NCI-H2029 treated with DMSO at 0.1 percent for 48 hours (cell line): Measurements from ENCODE around the gene MYL3.

Experiments
- DNase-seq: peaks from one replicate; lab custom pipeline; 2025; lab: John Stamatoyannopoulos, UW

Gene MYL3

DNA sequence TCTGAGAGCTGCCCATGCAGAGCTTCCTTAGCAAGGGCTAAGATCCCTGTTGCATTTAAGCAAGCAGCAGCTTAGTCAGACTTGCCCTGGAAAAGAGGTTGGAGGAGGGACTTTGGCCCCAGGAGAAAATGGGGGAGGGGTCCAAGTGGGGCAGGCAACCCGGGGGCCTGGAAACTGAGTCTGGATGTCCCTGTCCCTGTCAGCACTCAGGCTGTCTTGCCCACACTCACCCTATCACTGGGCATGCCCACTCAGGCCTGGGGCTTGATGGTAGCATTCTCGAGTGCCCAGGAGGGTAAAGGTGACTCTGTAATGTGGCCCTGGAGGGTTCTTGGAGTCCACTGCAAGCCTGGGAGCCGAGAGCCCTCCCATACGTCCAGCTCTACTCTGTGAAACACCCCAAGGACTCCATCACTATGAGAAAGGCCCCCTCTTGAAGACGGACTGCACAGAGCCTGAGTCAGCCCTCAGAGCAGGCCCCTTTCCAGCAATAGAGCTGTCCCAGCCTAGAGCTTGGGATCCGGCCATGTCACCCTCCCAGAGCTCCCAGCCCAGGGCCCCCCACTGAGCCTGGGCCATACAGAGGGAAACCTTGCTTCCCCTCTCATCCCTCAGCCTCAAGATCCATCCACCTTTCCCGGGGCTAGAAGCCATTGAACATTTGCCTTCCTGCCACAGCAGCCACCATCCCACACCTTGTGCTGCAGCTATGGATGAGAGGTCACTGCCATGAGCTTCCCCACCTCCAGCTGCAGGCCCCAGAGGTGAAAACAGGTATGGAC, 13.4 kb downstream of the MYL3 start:
- DNase-seq: no peak

DNA sequence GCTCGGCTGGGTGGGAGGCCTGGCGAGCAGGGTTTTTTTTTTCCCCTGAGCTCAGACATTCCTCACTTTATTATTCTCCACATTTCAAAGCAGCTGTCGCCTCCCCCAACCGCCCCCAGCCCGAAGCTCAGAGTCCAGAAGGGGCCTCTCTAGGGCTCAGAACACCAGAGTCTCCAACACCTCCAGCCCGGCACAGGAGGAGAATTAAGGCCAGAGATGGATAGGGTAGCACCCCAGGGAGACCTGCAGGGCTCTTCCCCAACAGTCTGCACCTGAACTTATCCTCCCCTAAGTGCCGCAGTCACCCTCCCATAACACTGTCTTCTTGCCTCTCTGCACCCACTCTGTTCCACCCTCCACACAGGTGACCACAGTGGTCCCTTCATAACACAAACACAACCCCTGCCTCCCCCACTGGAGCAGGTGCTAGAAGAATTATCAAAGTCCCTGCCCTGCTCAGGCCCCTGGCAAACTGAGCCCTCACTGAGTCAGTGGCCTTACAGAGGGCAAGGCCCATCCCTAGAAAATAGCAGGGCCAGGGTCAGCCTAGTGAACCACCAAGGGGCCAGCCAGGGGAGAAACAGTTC, 14.1 kb downstream of the MYL3 start:
- DNase-seq: no peak

GRCh38 chr3:46848271-46849044, 14.8 kb downstream of the MYL3 start:
- no peak for DNase-seq

GRCh38 chr3:46847744-46848143, 15.5 kb downstream of the MYL3 start:
- DNase-seq: no peak

DNA sequence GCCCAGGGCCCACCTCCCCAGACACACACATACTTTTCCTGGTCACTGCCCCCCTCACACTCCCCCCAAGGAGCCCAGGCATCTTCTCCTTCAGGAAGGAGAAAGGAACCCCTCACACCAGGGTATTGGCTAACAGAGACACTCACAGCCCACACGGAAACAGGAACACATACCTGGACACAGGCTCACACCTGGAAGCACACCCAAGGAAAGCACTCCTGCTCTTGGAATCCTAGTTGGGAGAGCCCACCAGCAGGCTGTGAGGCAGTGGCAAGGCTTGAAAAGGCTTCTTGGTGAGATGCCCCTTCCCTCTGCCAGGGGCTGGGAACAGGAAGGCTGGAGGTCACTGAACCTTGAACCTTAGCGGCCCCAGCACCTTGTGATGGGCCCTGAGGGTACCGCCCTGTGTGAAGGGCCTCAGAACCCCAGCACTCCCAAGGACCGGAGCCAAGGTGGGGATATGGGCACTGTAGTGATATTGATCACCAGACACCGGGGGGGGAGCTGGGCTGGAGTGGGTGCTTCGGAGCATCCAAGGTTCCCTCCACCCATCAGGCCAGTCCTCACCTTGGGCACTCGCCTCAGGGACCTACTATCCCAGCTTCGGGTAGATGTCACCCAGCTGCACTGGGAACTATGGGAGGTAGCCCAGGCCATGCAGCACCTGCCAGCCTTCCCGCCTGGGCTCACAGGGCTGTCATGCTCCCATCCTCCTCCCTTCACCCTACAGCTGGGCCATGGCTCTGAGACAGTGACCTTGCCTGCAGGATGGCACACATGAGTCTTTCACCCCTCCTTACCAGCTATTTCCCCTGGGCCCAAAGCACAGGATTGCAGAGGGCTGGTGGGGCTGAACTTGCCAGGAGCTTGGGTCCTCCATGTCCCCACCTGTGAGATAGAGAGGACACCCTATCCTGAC, 16.4 kb downstream of the MYL3 start:
- DNase-seq: no peak

DNA sequence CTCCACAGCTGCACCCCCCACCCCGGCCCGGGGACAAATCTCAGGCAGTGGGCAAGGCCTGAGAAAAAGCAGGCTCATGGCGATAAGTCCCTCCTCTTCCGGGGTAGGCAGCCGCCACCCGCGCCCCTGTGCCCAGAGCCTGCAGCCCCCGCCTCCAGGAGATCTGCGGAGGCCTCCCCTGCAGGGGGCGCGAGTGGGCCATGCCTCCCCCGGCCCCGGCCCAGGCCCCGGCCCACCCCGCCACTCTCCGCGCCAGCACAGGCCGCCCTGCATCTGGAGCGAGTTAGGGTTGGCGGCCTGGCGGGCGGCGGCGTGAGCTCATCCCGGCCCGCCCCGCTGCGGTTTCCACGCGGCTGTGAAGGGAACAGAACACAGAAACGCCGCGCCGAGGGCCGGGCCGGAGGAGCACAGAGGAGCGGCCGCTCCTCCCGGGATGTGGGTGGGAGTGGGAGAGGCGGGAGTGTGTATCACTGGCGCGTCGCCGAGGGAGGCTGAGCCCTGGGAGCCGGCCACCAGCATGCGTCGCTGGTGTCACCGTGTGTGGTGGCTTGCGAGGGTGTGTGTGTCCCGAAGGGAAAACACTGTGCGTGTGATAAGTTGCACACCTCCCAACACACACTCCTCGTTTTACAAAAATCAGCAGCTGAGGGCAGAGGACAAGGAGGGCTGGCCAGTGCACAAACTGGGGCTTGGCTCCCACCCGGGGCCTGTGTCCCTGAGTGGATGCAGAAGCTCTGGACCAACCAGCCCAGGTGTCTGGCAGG, 17.2 kb downstream of the MYL3 start:
- no peak for DNase-seq

DNA sequence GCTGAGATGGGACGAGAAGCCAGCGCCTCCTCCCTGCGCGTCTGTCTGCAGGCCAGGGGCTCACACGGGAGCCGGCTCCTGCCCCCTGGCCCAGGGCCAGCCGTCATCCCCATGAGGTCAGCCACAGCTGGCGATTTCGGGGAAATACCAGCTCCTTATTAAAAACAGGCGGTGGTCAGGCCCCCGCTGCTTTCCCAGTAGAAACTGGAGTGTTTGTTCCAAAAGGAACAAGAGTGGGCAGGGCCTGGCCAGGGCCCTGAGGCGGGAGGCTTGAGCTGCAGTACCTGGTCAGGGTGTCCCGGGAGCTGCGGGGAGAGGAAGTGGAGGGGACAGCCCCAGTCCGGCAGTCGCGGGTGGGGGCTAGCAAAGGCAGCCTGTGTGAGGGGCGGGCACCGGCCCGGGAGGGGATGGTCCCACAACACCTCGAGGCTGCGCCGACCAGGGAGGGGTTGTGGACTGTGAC, 17.8 kb downstream of the MYL3 start:
- DNase-seq: peak; percentile 16

DNA sequence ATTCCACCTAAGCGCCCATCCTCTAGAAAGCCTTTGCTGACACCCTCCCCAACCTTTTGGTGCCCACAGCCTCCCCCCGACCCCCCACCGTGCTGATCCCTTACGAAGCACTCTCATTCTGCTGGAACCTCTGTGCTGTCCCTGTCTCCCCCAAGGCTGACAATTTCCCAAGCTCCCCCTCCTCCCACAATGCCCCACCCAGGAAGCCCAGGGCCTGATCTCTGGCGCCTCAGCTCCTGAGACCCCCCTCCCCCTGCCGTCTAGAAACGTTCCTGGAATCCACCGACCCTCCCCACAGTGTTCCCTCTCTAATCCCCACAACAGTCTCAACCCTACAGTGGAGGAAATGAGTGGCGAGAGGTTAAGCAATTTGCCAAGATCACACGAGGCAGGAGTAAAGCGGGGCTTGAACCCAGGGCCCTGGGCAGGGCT, 18.3 kb downstream of the MYL3 start:
- no peak for DNase-seq

DNA sequence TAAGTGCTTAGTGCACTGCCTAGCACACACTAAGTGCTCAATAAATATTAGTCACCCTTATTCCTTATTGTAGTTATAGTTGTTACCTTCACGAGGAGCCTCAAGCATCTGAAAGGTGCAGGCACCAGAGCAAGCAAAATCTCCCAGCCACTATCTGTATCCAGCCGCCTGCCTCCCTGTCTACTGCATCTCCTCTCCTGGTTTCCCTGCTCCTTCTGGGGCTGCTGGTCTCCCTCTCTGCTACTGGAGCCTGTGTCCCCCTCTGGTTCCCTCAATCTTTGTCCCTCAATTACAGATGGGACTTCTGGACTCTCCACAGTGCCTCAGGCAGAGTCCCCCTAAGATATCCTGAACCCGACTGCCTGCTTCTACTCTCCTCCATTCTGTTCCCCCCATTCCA, 18.8 kb downstream of the MYL3 start:
- no peak for DNase-seq

DNA sequence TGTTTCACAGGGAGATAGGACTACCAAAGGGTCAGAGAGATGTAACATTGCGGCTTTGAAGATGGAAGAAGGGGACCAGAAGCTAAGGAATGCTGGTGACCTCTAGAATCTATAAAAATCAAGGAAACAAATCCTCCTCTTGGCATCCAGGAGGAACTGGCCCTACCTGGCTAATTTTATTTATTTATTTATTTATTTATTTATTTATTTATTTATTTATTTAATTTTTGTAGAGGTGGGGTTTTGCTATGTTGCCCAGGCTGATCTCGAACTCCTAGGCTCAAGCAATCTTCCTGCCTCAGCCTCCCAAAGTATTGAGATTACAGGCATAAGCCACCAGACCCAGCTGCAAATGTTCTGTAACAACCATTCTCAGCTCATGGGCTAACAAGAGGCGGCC, 19.7 kb downstream of the MYL3 start:
- DNase-seq: no peak

DNA sequence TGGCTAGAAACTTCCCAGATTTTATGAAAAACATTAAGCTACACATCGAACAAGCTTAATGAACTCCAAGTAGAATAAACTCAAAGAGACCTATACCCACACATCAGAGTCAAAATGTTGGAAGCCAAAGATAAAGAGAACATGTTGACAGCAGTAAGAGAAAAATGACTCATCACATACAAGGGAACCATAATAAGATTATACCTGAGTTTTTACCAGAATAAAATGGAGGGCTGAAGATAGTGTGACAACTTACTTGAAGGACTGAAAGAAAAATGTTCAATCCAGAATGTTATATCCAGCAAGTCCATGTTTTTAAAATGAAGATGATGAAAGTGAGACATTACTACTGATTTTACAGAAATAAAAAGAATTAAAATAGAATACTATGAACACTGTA, 22.8 kb downstream of the MYL3 start:
- DNase-seq: no peak

DNA sequence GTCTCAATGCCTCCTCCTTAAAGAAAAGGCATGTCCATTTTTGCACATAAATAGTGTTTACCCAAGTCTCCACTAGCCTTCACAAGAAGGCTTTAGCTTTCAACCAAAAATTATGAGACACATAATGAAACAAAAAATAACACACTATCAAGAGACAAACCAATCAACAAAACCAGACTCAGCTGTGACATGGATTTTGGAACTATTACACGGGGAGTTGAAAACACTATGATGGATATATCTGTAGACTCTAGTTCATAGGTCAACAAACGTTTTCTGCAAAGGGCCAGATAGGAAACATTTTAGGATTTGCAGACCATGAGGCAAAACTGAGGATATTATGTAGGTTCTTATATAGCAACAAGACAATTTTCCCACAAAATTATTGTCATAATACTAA, 24.9 kb downstream of the MYL3 start:
- DNase-seq: no peak

- no peak for DNase-seq
Observed at GRCh38 chr3:46835491-46835890, 27.8 kb downstream of the MYL3 start.

- no peak for DNase-seq
Observed at GRCh38 chr3:46835054-46835453, 28.2 kb downstream of the MYL3 start.

GRCh38 chr3:46833346-46834300, 29.6 kb downstream of the MYL3 start:
- no peak for DNase-seq

- DNase-seq: no peak
Observed at GRCh38 chr3:46831841-46832240, 31.4 kb downstream of the MYL3 start.

- no peak for DNase-seq
Observed at GRCh38 chr3:46831316-46831715, 31.9 kb downstream of the MYL3 start.

DNA sequence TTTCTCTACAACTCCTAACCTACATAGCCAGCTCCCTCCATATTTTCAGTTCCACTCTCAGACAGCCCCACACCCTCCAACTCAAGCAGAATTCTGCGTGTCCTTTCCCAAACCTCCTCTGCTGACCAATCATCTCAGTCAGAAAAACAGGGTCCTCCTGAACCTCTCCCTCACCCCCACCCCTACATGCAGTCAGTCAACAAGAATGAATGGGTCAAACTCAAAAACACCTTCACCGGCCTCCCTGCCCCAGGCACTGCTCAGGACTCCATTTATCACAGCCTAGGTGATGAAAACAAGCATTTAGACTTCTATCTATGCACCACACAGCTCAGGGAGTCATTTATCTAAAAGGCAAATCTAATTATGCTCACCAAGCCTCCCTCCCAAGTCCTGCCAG, 32.4 kb downstream of the MYL3 start:
- DNase-seq: no peak

- DNase-seq: no peak
Observed at GRCh38 chr3:46829699-46830208, 33.5 kb downstream of the MYL3 start.

DNA sequence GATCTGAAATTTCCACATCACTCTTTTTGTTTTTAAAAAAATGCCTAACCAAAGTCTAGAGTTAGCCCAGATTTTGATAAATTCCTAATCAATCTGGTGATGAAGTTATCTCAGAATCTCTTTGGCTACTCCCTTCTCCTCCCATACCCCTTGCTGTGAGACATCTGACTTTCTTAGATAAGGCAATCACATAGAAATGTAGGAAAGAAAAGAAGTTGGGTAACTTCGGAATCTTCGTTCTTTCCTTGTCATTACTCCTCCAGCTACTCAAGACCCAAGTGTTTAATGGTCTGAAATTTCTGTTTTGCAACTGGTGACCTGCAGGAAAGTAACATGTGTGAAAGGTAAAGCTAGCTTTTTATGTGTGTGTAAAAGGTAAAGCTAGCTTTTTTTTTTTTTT, 37.8 kb downstream of the MYL3 start:
- no peak for DNase-seq
